HUDEP-2 (cell line): ENCODE data around the gene KRTAP10-4.
"Not testable (repeated sequence)": the region's sequence is repeated elsewhere in the genome, so short reads cannot be mapped to it uniquely, and the experiment has no call there.

Experiments used
- DNase-seq, 76 experiments: peaks; one replicate each; lab custom pipeline; 2025; ENCODE audit not compliant: unreplicated experiment in 76 of 76; lab: John Stamatoyannopoulos, UW

The KRTAP10-4 gene

GRCh38 chr21:44578371-44579055, 5.0 kb downstream of the KRTAP10-4 start:
- DNase-seq: no peak

- no peak for DNase-seq
These were observed 5.7 kb downstream of the KRTAP10-4 start for GRCh38 chr21:44579056-44579832.

GRCh38 chr21:44579833-44580144, 6.3 kb downstream of the KRTAP10-4 start:
- no peak for DNase-seq

- not testable (repeated sequence) for DNase-seq
These were observed 6.8 kb downstream of the KRTAP10-4 start, which contains the start of gene KRTAP10-5 for GRCh38 chr21:44580231-44580821. KRTAP10-5 (minus strand) TSS chr21:44580604; CDS start chr21:44580578, 26 bp downstream.

DNA sequence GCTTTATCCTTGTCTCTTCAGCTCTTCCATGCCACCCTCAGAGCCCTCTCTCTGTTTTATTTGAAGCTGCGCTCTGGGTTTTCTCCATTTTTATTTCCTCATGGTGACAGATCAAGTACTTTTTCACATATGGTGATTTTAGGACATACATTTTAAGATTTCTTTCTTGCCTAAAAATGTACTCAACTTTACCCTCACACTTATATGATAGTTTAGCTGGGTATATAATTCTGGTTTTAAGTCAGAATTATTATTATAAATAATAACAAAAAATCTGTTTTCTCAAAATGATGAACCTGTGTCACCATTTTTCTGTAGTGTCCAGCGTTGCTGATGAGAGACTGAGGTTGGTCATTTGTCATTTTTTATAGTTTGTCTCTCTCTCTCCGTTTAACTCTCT, 7.6 kb downstream of the KRTAP10-4 start:
- DNase-seq: no peak

GRCh38 chr21:44582055-44582454, 8.5 kb downstream of the KRTAP10-4 start:
- no peak for DNase-seq

GRCh38 chr21:44583089-44583799, 9.7 kb downstream of the KRTAP10-4 start:
- DNase-seq: no peak

GRCh38 chr21:44583800-44584147, 10.2 kb downstream of the KRTAP10-4 start:
- no peak for DNase-seq

DNA sequence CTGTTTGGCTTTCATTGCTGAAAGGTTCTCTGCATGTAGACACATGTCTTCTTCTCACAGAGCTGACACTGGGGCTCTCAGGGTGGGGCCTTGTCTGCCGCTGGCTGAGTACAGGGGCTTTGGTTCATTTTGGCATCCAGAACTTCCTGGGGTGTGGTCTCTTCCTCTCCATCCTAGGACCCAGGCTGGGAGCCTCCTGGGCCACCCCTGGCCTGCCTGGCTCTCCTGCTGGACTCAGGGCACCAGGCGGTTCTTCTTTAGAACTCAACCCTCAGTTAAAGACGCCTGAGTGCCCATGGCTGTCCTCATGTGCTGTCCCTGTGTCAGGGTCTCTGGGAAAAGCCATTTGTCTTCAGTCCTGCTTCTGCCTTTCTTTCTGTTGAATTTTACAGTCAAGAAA, 12.4 kb downstream of the KRTAP10-4 start:
- DNase-seq: no peak

- DNase-seq: no peak
These were observed 15.6 kb downstream of the KRTAP10-4 start for GRCh38 chr21:44589094-44589493.

GRCh38 chr21:44589586-44590305, 16.2 kb downstream of the KRTAP10-4 start:
- DNase-seq: no peak

- DNase-seq: no peak
These were observed 16.8 kb downstream of the KRTAP10-4 start for GRCh38 chr21:44590311-44590721.

- DNase-seq: not testable (repeated sequence)
These were observed 17.6 kb downstream of the KRTAP10-4 start for GRCh38 chr21:44590897-44591800.

DNA sequence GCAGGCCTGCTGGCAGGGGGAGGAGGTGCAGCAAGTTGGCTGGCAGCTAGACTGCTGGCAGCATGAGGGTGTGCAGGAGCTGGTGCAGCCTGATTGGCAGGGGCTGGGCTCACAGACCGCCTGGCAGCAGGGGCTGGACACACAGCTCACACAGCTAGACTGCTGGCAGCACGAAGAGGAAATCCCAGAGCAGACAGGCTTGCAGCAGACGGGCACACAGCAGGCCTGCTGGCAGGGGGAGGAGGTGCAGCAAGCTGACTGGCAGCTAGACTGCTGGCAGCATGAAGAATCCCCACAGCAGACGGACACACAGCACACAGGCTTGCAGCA, 18.2 kb downstream of the KRTAP10-4 start:
- DNase-seq: peak in 11 of 76 experiments; percentile 10 to 40 (median 22)

GRCh38 chr21:44592446-44593311, 19.1 kb downstream of the KRTAP10-4 start, which contains the start of gene KRTAP10-6:
KRTAP10-6 (minus strand) TSS chr21:44592505; CDS start chr21:44592484, 21 bp downstream.
- no peak for DNase-seq

- DNase-seq: peak in 75 of 76 experiments; percentile 51 to 100 (median 90)
These were observed 20.3 kb downstream of the KRTAP10-4 start for GRCh38 chr21:44593598-44594405.

DNA sequence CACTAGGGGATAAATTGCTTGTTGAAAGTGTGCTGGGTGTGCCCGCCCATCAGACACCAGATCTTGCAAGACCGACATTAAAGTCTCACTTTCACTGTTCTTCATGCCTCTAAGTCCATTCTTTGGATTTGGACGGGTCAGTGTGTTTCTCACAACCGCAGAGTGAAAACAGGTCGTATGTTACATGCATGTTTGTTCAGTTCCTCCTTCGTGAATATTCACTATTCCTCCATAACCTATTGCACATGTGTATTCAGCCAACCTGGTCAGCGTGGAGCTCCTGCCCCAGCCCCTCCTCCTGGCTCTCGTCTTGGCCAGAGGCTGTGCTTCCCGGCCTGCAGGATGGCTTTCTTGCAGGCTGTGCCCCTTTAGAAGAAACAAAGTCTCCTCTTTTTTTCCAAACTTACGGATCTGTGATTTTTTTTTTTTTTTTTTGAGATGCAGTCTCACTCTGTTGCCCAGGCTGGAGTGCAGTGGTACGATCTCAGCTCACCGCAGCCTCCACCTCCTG, 20.9 kb downstream of the KRTAP10-4 start:
- peak in 49 of 76 experiments; percentile 19 to 88 (median 58) for DNase-seq
